GM12878 (cell line): ENCODE results near the gene CD300H. TPM values are rescaled to one million over a fixed set of nuclear protein-coding genes. Genes with fewer than 3 reads are reported as not detected.

Source experiments
- ATAC-seq: fragments of 200-7000 bp; cut with Tn5 transposase; 3 replicates; pipeline ENCODE4 v1.9.1; 2020; ENCODE audit warnings: mild to moderate bottlenecking, moderate library complexity
- BruUV-seq: library from RNA; stranded (reverse); fragments of 400-500 nt; replicated peaks from 2 replicates; lab custom pipeline; 2021; lab: Mats Ljungman, UMichigan
- CTCF ChIA-PET: fragments of 300-600 bp; sonication (Branson Sonifier 250); formaldehyde crosslinking; extraction: SDS; loops from one replicate; lab custom pipeline; 2021; ENCODE audit warnings: inconsistent platforms; lab: Yijun Ruan, JAX
- POLR2A ChIA-PET: fragments of 350-600 bp; formaldehyde crosslinking; extraction: SDS; loops from one replicate; lab custom pipeline; 2021; ENCODE audit warnings: inconsistent platforms; lab: Charles Lee
- RAD21 ChIA-PET: fragments of 300-600 bp; sonication (Branson Sonifier 250); formaldehyde crosslinking; loops from one replicate; lab custom pipeline; 2023; ENCODE audit warnings: antibody characterized with exemption; ENCODE audit not compliant: unreplicated experiment; lab: Charles Lee
- SMC1A ChIA-PET: fragments of 300-600 bp; sonication (Branson Sonifier 250); formaldehyde crosslinking; loops from one replicate; lab custom pipeline; 2023; ENCODE audit not compliant: unreplicated experiment, uncharacterized antibody; lab: Charles Lee
- DNase-seq: peaks from one replicate; pipeline ENCODE4 v3.0.0-alpha.2; 2011; ENCODE audit warnings: low read depth, low spot score
- FAIRE-seq: peaks from 3 replicates; lab custom pipeline; 2011; peaks lifted over from hg19 to GRCh38; lab: Jason Lieb, UNC
- H2AFZ ChIP-seq: 2 replicates; pipeline ENCODE4 v1.6.0; 2011; ENCODE audit warnings: low read depth, low read length, control low read depth; ENCODE audit not compliant: control insufficient read depth
- H3K27ac ChIP-seq: 2 replicates; pipeline ENCODE4 v1.5.1; 2011; ENCODE audit warnings: control low read depth; ENCODE audit not compliant: control insufficient read depth, insufficient read depth
- H3K27me3 ChIP-seq, 2 experiments: replicated peaks in 1 of 2; 2 replicates each; pipeline versions ENCODE4 v1.6.0 to v1.6.1; 2011; ENCODE audit warnings: low read length in 1 of 2; ENCODE audit not compliant: control insufficient read depth in 2 of 2, insufficient read depth in 2 of 2
- H3K36me3 ChIP-seq, 2 experiments: 2 replicates each; pipeline ENCODE4 v1.5.1; 2011; ENCODE audit warnings: low read length in 1 of 2; ENCODE audit not compliant: control insufficient read depth in 2 of 2, insufficient read depth in 2 of 2
- H3K4me1 ChIP-seq: 2 replicates; pipeline ENCODE4 v1.6.1; 2011; ENCODE audit warnings: mild to moderate bottlenecking, low read length, moderate library complexity, mixed read lengths; ENCODE audit not compliant: control insufficient read depth, insufficient read depth
- H3K4me2 ChIP-seq: 2 replicates; pipeline ENCODE4 v1.6.0; 2011; ENCODE audit warnings: control low read depth; ENCODE audit not compliant: control insufficient read depth, insufficient read depth
- H3K4me3 ChIP-seq: fragments of 200-600 bp; sonication (generic); 2 replicates; pipeline ENCODE4 v1.5.1; 2016
- H3K79me2 ChIP-seq: 2 replicates; pipeline ENCODE4 v1.6.0; 2011; ENCODE audit warnings: low read length; ENCODE audit not compliant: control insufficient read depth, insufficient read depth
- H3K9ac ChIP-seq: 2 replicates; pipeline ENCODE4 v1.8.0; 2011; ENCODE audit warnings: low read length, control low read depth, mixed read lengths; ENCODE audit not compliant: control insufficient read depth, insufficient read depth
- H3K9me3 ChIP-seq: replicated peaks from 3 replicates; pipeline ENCODE4 v1.5.1; 2011; ENCODE audit warnings: mild to moderate bottlenecking, low read length; ENCODE audit not compliant: control insufficient read depth, insufficient read depth
- H4K20me1 ChIP-seq: 2 replicates; pipeline ENCODE4 v1.6.0; 2011; ENCODE audit not compliant: control insufficient read depth, insufficient read depth
- ATF2 ChIP-seq: IDR thresholded peaks from 2 replicates; pipeline ENCODE4 v1.6.1; 2012; ENCODE audit warnings: low read length, inconsistent platforms
- CEBPB ChIP-seq, 2 experiments: fragments of 150-350 bp in 1 of 2; IDR thresholded peaks; 2 replicates each; pipeline ENCODE4 v1.6.1; 2012 to 2014; ENCODE audit warnings: low read depth in 2 of 2, low read length in 2 of 2, borderline replicate concordance in 1 of 2, inconsistent platforms in 1 of 2
- EGR1 ChIP-seq, 2 experiments: IDR thresholded peaks; 1 replicate in 1 of 2; 2 replicates in 1 of 2; pipeline ENCODE4 v1.6.1; 2011 to 2012; ENCODE audit warnings: low read depth in 2 of 2, low read length in 2 of 2, borderline replicate concordance in 1 of 2, mild to moderate bottlenecking in 1 of 2, moderate library complexity in 1 of 2
- GABPA ChIP-seq: IDR thresholded peaks from 2 replicates; pipeline ENCODE4 v1.6.1; 2014; ENCODE audit warnings: antibody characterized with exemption, low read depth, mild to moderate bottlenecking, inconsistent platforms
- HCFC1 ChIP-seq: fragments of 150-350 bp; IDR thresholded peaks from 2 replicates; pipeline ENCODE4 v1.6.1; 2014; ENCODE audit warnings: low read length
- HDAC6 ChIP-seq: fragments of 200-600 bp; sonication (generic); IDR thresholded peaks from one replicate; pipeline ENCODE4 v1.8.0; 2017; ENCODE audit warnings: antibody characterized with exemption; ENCODE audit not compliant: unreplicated experiment
- IKZF1 ChIP-seq: fragments of 450-650 bp; conservative IDR thresholded peaks from 2 replicates; pipeline ENCODE4 v1.6.1; 2017; ENCODE audit warnings: antibody characterized with exemption, mild to moderate bottlenecking
- JUND ChIP-seq: IDR thresholded peaks from 2 replicates; pipeline ENCODE4 v1.6.1; 2012; ENCODE audit warnings: low read depth, mild to moderate bottlenecking, low read length, improper control_type of control experiment, moderate library complexity
- NFIC ChIP-seq: IDR thresholded peaks from 2 replicates; pipeline ENCODE4 v1.6.1; 2012; ENCODE audit warnings: low read depth, mild to moderate bottlenecking, inconsistent platforms, low read length, moderate library complexity
- PAX5 ChIP-seq: IDR thresholded peaks from 2 replicates; pipeline ENCODE4 v1.6.1; 2011; ENCODE audit warnings: low read depth, low read length, borderline replicate concordance
- PML ChIP-seq: IDR thresholded peaks from 2 replicates; pipeline ENCODE4 v1.6.1; 2012; ENCODE audit warnings: low read length, inconsistent platforms
- SIX5 ChIP-seq: IDR thresholded peaks from 2 replicates; pipeline ENCODE4 v1.6.1; 2011; ENCODE audit warnings: mild to moderate bottlenecking, low read depth, low read length, moderate library complexity; ENCODE audit not compliant: severe bottlenecking
- SUPT20H ChIP-seq: IDR thresholded peaks from 2 replicates; pipeline ENCODE4 v1.6.1; 2011; ENCODE audit warnings: low read depth, mild to moderate bottlenecking, low read length, moderate library complexity, borderline replicate concordance; ENCODE audit not compliant: control insufficient read depth
- TARDBP ChIP-seq: IDR thresholded peaks from 2 replicates; pipeline ENCODE4 v1.6.1; 2016; ENCODE audit warnings: borderline replicate concordance
- YBX1 ChIP-seq: fragments of 450-650 bp; IDR thresholded peaks from 2 replicates; pipeline ENCODE4 v1.6.1; 2016; ENCODE audit warnings: antibody characterized with exemption
- ZBTB33 ChIP-seq: fragments of 450-650 bp; IDR thresholded peaks from 2 replicates; pipeline ENCODE4 v1.6.1; 2017; ENCODE audit warnings: mild to moderate bottlenecking
- ZNF622 ChIP-seq: fragments of 450-650 bp; IDR thresholded peaks from 2 replicates; pipeline ENCODE4 v1.6.1; 2017; ENCODE audit warnings: mild to moderate bottlenecking, inconsistent platforms
- ZSCAN29 ChIP-seq: fragments of 450-650 bp; IDR thresholded peaks from 2 replicates; pipeline ENCODE4 v1.6.1; 2017; ENCODE audit warnings: mild to moderate bottlenecking, moderate library complexity
- WGBS: methylation state at CpG from one replicate; pipeline ENCODE4 v1.1.6; 2016; ENCODE audit warnings: low lambda C conversion rate; ENCODE audit not compliant: insufficient replicate concordance, insufficient coverage; ENCODE audit errors: missing lambda C conversion rate; 5-methylcytosine and 5-hydroxymethylcytosine counted together
- in situ Hi-C: fragments of 300-500 bp; cut with MboI; formaldehyde crosslinking; loops from 9 replicates; pipeline ENCODE4 v1.14.3; 2018; ENCODE audit warnings: mixed read lengths
- intact Hi-C: fragments of 100-400 bp; cut with micrococcal nuclease; formaldehyde crosslinking; loops from one replicate; pipeline ENCODE4 v1.14.2; 2022; ENCODE audit not compliant: unreplicated experiment
- polyA plus RNA-seq, 11 experiments: library from polyadenylated mRNA; depleted of rRNA in 4 of 11; unstranded in 6 of 11; stranded (reverse) in 5 of 11; fragments of >200 nt; fragmentation: Nextera tagmentation in 4 of 11; fragmentation: Illumina TruSeq in 1 of 11; extraction: Ambion mirVana in 4 of 11; extraction: Trizol in 1 of 11; gene quantifications; 1 replicate in 1 of 11; 2 replicates in 10 of 11; pipeline versions ENCODE4 v1.2.1 to v1.2.3, GENCODE V29; 2011 to 2016; ENCODE audit warnings: inconsistent platforms in 2 of 11, missing spikeins in 2 of 11, low read depth in 1 of 11
- total RNA-seq, 4 experiments: library from RNA; depleted of rRNA in 3 of 4; stranded (reverse); fragments of >200 nt in 3 of 4; fragmentation: Illumina TruSeq in 1 of 4; extraction: Trizol in 1 of 4; gene quantifications; 2 replicates each; pipeline versions ENCODE4 v1.2.1 to v1.2.3, GENCODE V29; 2013 to 2021
- TF ChIP-seq, protein P1 (sequence below): IDR thresholded peaks from 2 replicates; pipeline ENCODE4 v1.6.1; 2012; ENCODE audit warnings: low read depth, low read length, improper control_type of control experiment
- TF ChIP-seq, protein P2 (sequence below): fragments of 450-650 bp; IDR thresholded peaks from 2 replicates; pipeline ENCODE4 v1.6.1; 2016; ENCODE audit warnings: mild to moderate bottlenecking

Gene CD300H
- total and polyA plus RNA-seq, 10 of the 15 experiments (the other 5 are each of a cell fraction or from before 2014, with no cell fraction given), result not detected

DNA sequence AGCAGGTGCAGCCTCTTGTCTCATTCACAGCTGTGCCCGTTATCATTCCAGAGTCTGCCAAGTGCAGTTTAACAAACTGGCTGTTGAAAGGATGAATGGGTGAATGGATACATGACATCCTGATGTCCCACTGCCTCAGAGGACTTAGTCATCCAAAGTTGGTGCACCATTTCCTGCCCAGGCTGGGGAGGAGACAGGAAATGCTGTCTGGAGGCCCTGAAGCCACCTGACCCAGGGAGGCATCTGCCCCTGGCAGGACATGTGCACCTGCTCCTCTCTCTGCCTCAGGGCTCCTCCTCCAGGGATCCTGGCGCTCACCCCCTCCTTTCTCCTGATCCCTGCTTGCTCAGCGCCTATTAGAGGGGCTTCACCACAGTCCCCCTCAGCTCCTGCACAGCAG is 19.6 kb downstream of the CD300H start (continued):
- TF ChIP-seq IKZF1 (no peak), EGR1 (IDR thresholded peaks at IDR 0.05; ENCODE audit: borderline replicate concordance in 1 of 2, low read depth in 2 of 2, low read length in 2 of 2) (no peak), YBX1 (no peak)

DNA sequence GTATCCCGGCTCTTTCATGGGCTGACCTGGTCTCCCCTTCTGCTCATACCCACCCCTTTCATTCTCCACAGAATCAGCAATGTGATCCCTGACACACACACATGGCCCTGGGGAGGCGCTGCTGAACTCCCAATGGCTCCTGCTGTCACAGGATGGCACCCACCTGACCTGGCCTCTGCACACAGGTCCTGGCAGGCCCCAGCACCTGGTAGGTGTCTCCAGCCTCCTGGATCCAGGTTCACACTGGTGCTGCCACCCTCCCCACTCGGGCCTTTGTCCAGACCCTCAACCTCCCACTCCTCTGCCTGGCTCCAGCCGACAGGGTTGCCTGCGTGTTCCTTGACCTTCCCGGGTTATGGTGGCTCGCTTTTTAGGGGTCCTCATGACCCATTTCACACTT is 20.0 kb downstream of the CD300H start:
- SMC1A ChIA-PET, result no interaction called here
- no peak for DNase-seq
- intact Hi-C loops (no loop called here), in situ Hi-C loops (no loop called here)
- no peak for FAIRE-seq
- H3K36me3 ChIP-seq, result no peaks in the 10 kb centered on the region
- H3K4me3 ChIP-seq, result no peak overlapping the region
- CTCF ChIA-PET, result no interaction called here
- BruUV-seq, result no TSS peak
- TF ChIP-seq JUND (no peak), EGR1 (IDR thresholded peaks at IDR 0.05; ENCODE audit: borderline replicate concordance in 1 of 2, low read depth in 2 of 2, low read length in 2 of 2) (no peak), CEBPB (IDR thresholded peaks at IDR 0.05; ENCODE audit: borderline replicate concordance in 1 of 2, low read depth in 2 of 2, low read length in 2 of 2) (no peak), SUPT20H (no peak), ATF2 (no peak), ZNF622 (no peak), GABPA (no peak), NFIC (no peak), ZSCAN29 (no peak), HCFC1 (no peak), PML (no peak), TARDBP (no peak), PAX5 (no peak), HDAC6 (no peak), SIX5 (no peak), ZBTB33 (no peak)
- TF ChIP-seq, protein P1, sequence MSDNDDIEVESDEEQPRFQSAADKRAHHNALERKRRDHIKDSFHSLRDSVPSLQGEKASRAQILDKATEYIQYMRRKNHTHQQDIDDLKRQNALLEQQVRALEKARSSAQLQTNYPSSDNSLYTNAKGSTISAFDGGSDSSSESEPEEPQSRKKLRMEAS, result no peak
- TF ChIP-seq, protein P2, sequence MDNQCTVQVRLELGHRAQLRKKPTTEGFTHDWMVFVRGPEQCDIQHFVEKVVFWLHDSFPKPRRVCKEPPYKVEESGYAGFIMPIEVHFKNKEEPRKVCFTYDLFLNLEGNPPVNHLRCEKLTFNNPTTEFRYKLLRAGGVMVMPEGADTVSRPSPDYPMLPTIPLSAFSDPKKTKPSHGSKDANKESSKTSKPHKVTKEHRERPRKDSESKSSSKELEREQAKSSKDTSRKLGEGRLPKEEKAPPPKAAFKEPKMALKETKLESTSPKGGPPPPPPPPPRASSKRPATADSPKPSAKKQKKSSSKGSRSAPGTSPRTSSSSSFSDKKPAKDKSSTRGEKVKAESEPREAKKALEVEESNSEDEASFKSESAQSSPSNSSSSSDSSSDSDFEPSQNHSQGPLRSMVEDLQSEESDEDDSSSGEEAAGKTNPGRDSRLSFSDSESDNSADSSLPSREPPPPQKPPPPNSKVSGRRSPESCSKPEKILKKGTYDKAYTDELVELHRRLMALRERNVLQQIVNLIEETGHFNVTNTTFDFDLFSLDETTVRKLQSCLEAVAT, result no peak
- no peak overlapping the region for H3K27ac ChIP-seq
- H3K9me3 ChIP-seq, result no peaks in the 10 kb centered on the region
- RAD21 ChIA-PET, result no interaction called here
- H3K79me2 ChIP-seq, result no peaks in the 10 kb centered on the region
- no peak overlapping the region for H2AFZ ChIP-seq
- no peaks in the 10 kb centered on the region for H4K20me1 ChIP-seq
- WGBS, result 41% methylated on average over 7 of the region's 7 CpGs
- H3K4me2 ChIP-seq, result no peak overlapping the region
- no peak for ATAC-seq
- H3K9ac ChIP-seq, result no peak overlapping the region
- POLR2A ChIA-PET, result no interaction called here
- no peaks in the 10 kb centered on the region for H3K4me1 ChIP-seq
- H3K27me3 ChIP-seq, result no peaks in the 10 kb centered on the region; a peak in 2 of 4 replicates
